A549 (cell line): ENCODE measurements around the gene IMP3. TPM values are rescaled to one million over a fixed set of nuclear protein-coding genes. Genes with fewer than 3 reads are reported as not detected.

Experiments used
- ATAC-seq, 2 experiments: fragments of 200-7000 bp in 1 of 2; fragments of >200 bp in 1 of 2; cut with Nextera tagmentation in 1 of 2; cut with Tn5 transposase in 1 of 2; 3 replicates each; pipeline versions ENCODE4 v1.8.0 to v1.9.1; 2018 to 2020; ENCODE audit warnings: mild to moderate bottlenecking in 1 of 2, moderate library complexity in 1 of 2
- CTCF ChIA-PET: fragments of 300-600 bp; sonication (Branson Sonifier 250); formaldehyde crosslinking; extraction: SDS; loops from one replicate; lab custom pipeline; 2021; ENCODE audit warnings: antibody characterized with exemption, inconsistent platforms; lab: Yijun Ruan, JAX
- POLR2A ChIA-PET: fragments of 350-600 bp; formaldehyde crosslinking; extraction: SDS; loops from one replicate; lab custom pipeline; 2021; ENCODE audit warnings: antibody characterized with exemption, inconsistent platforms; lab: Yijun Ruan, JAX
- DNase-seq, 2 experiments: peaks; one replicate each; pipeline versions ENCODE4 v3.0.0 to v3.0.0-alpha.2; 2011 to 2016; ENCODE audit warnings: low read depth in 1 of 2, low spot score in 1 of 2
- FAIRE-seq: peaks from 2 replicates; lab custom pipeline; 2011; peaks lifted over from hg19 to GRCh38; lab: Jason Lieb, UNC
- H3K27ac ChIP-seq, 2 experiments: fragments of >200 bp; sonication (Bioruptor Twin); formaldehyde crosslinking; 3 replicates each; pipeline ENCODE4 v1.5.1; 2016 to 2017
- H3K4me1 ChIP-seq: fragments of >200 bp; sonication (Bioruptor Twin); formaldehyde crosslinking; 3 replicates; pipeline ENCODE4 v1.6.1; 2016
- H3K4me2 ChIP-seq: fragments of >200 bp; sonication (Bioruptor Twin); formaldehyde crosslinking; 3 replicates; pipeline ENCODE4 v1.6.1; 2016
- H3K4me3 ChIP-seq: fragments of >200 bp; sonication (Bioruptor Twin); formaldehyde crosslinking; 3 replicates; pipeline ENCODE4 v1.5.1; 2016
- H3K9me3 ChIP-seq: fragments of >200 bp; sonication (Bioruptor Twin); formaldehyde crosslinking; 3 replicates; pipeline ENCODE4 v1.6.1; 2016
- BHLHE40 ChIP-seq: IDR thresholded peaks from 2 replicates; pipeline ENCODE4 v1.6.1; 2012; ENCODE audit warnings: low read depth, low read length, inconsistent platforms
- CEBPB ChIP-seq, 2 experiments: fragments of >200 bp in 1 of 2; sonication (Bioruptor Twin) in 1 of 2; formaldehyde crosslinking in 1 of 2; IDR thresholded peaks; 2 replicates each; pipeline ENCODE4 v1.6.1; 2012 to 2016
- CHD4 ChIP-seq: fragments of 200-600 bp; sonication (generic); IDR thresholded peaks from 2 replicates; pipeline ENCODE4 v1.6.1; 2016; ENCODE audit warnings: antibody characterized with exemption, mild to moderate bottlenecking, borderline replicate concordance
- EHF ChIP-seq: fragments of 250-450 bp; sonication (Bioruptor Pico); IDR thresholded peaks from 2 replicates; pipeline ENCODE4 v1.5.0; 2020; ENCODE audit warnings: mild to moderate bottlenecking
- EP300 ChIP-seq, 2 experiments: fragments of >200 bp; sonication (Bioruptor Twin); formaldehyde crosslinking; IDR thresholded peaks; 2 replicates in 1 of 2; 3 replicates in 1 of 2; pipeline ENCODE4 v1.6.1; 2016 to 2017
- FOSB ChIP-seq: fragments of 250-450 bp; sonication (Bioruptor Pico); IDR thresholded peaks from 2 replicates; pipeline ENCODE4 v1.5.0; 2020; ENCODE audit warnings: mild to moderate bottlenecking, moderate library complexity
- FOSL2 ChIP-seq, 2 experiments: fragments of 450-650 bp in 1 of 2; fragments of >200 bp in 1 of 2; sonication (Bioruptor Twin) in 1 of 2; formaldehyde crosslinking; IDR thresholded peaks; 2 replicates each; pipeline versions ENCODE4 v1.5.0 to v1.6.1; 2016 to 2020; ENCODE audit warnings: mild to moderate bottlenecking in 1 of 2, moderate library complexity in 1 of 2
- FOXS1 ChIP-seq: fragments of 250-450 bp; sonication (Bioruptor Pico); IDR thresholded peaks from 2 replicates; pipeline ENCODE4 v1.5.0; 2020; ENCODE audit warnings: mild to moderate bottlenecking, moderate library complexity
- GATA3 ChIP-seq: IDR thresholded peaks from 2 replicates; pipeline ENCODE4 v1.6.1; 2012; ENCODE audit warnings: borderline replicate concordance
- HDAC2 ChIP-seq: fragments of 200-600 bp; sonication (generic); IDR thresholded peaks from 2 replicates; pipeline ENCODE4 v1.6.1; 2016
- HOXA7 ChIP-seq: fragments of 250-450 bp; sonication (Bioruptor Pico); IDR thresholded peaks from 2 replicates; pipeline ENCODE4 v1.5.0; 2020; ENCODE audit warnings: mild to moderate bottlenecking, moderate library complexity
- HOXB13 ChIP-seq: fragments of 250-450 bp; sonication (Bioruptor Pico); IDR thresholded peaks from 2 replicates; pipeline ENCODE4 v1.5.0; 2020; ENCODE audit warnings: low read depth, mild to moderate bottlenecking, moderate library complexity
- HOXB5 ChIP-seq: fragments of 250-450 bp; sonication (Bioruptor Pico); IDR thresholded peaks from 2 replicates; pipeline ENCODE4 v1.5.0; 2020; ENCODE audit warnings: mild to moderate bottlenecking, moderate library complexity
- JUN ChIP-seq, 2 experiments: fragments of >200 bp; sonication (Bioruptor Twin); formaldehyde crosslinking; IDR thresholded peaks; 2 replicates in 1 of 2; 3 replicates in 1 of 2; pipeline ENCODE4 v1.6.1; 2016 to 2017
- JUNB ChIP-seq: fragments of >200 bp; sonication (Bioruptor Twin); formaldehyde crosslinking; IDR thresholded peaks from 2 replicates; pipeline ENCODE4 v1.6.1; 2016
- KDM5A ChIP-seq: fragments of 200-600 bp; sonication (generic); IDR thresholded peaks from 2 replicates; pipeline ENCODE4 v1.6.1; 2016; ENCODE audit warnings: antibody characterized with exemption, mild to moderate bottlenecking
- MAZ ChIP-seq: fragments of 150-350 bp; IDR thresholded peaks from 2 replicates; pipeline ENCODE4 v1.6.1; 2014; ENCODE audit warnings: antibody characterized with exemption, low read depth, low read length, borderline replicate concordance
- NPAS2 ChIP-seq: fragments of 250-450 bp; sonication (Bioruptor Pico); IDR thresholded peaks from 2 replicates; pipeline ENCODE4 v1.8.0; 2022; ENCODE audit warnings: mild to moderate bottlenecking, moderate library complexity, borderline replicate concordance
- PHF8 ChIP-seq: fragments of 200-600 bp; sonication (generic); IDR thresholded peaks from 2 replicates; pipeline ENCODE4 v1.6.1; 2016; ENCODE audit warnings: low read depth, mild to moderate bottlenecking, antibody characterized with exemption, moderate library complexity, borderline replicate concordance
- POLR2AphosphoS2 ChIP-seq: conservative IDR thresholded peaks from 2 replicates; pipeline ENCODE4 v1.6.1; 2012; ENCODE audit warnings: low read length, improper control_type of control experiment, inconsistent platforms
- RAD21 ChIP-seq, 2 experiments: fragments of >200 bp in 1 of 2; sonication (Bioruptor Twin) in 1 of 2; formaldehyde crosslinking in 1 of 2; IDR thresholded peaks in 1 of 2; conservative IDR thresholded peaks in 1 of 2; 2 replicates in 1 of 2; 3 replicates in 1 of 2; pipeline ENCODE4 v1.6.1; 2012 to 2018; ENCODE audit warnings: inconsistent platforms in 1 of 2
- RCOR1 ChIP-seq: fragments of 150-350 bp; IDR thresholded peaks from 2 replicates; pipeline ENCODE4 v1.6.1; 2014; ENCODE audit warnings: antibody characterized with exemption, low read length, low read depth
- SREBF2 ChIP-seq: fragments of 450-650 bp; IDR thresholded peaks from 2 replicates; pipeline ENCODE4 v1.6.1; 2014; ENCODE audit warnings: mild to moderate bottlenecking, moderate library complexity
- TFCP2L1 ChIP-seq: fragments of 250-450 bp; sonication (Bioruptor Pico); IDR thresholded peaks from 2 replicates; pipeline ENCODE4 v1.5.0; 2021; ENCODE audit warnings: mild to moderate bottlenecking
- TP53 ChIP-seq: fragments of 250-450 bp; sonication (Bioruptor Pico); IDR thresholded peaks from 2 replicates; pipeline ENCODE4 v1.5.0; 2021; ENCODE audit warnings: mild to moderate bottlenecking, moderate library complexity
- ZFP36 ChIP-seq: fragments of 450-650 bp; IDR thresholded peaks from 2 replicates; pipeline ENCODE4 v1.6.1; 2014; ENCODE audit warnings: borderline replicate concordance; ENCODE audit not compliant: partially characterized antibody
- WGBS: methylation state at CpG from one replicate; pipeline ENCODE4 v1.1.6; 2017; ENCODE audit errors: missing lambda C conversion rate; 5-methylcytosine and 5-hydroxymethylcytosine counted together
- polyA plus RNA-seq, 4 experiments: library from polyadenylated mRNA; depleted of rRNA in 3 of 4; stranded (reverse); fragments of >200 nt; fragmentation: RNase III in 1 of 4; extraction: RNeasy Plus Mini Kit Qiagen cat#74134 plus additional on column Dnase treatment in 1 of 4; gene quantifications; 2 replicates in 3 of 4; 3 replicates in 1 of 4; pipeline ENCODE4 v1.2.3, GENCODE V29; 2011 to 2017
- TF ChIP-seq, protein P1 (sequence below): fragments of 250-450 bp; sonication (Bioruptor Pico); IDR thresholded peaks from 2 replicates; pipeline ENCODE4 v1.5.0; 2020; ENCODE audit warnings: low read depth, mild to moderate bottlenecking, moderate library complexity
- TF ChIP-seq, protein P2 (sequence below): fragments of 450-650 bp; IDR thresholded peaks from 2 replicates; pipeline ENCODE4 v1.6.1; 2014; ENCODE audit warnings: antibody characterized with exemption
- TF ChIP-seq, protein P3 (sequence below): fragments of 150-350 bp; IDR thresholded peaks from 2 replicates; pipeline ENCODE4 v1.6.1; 2014; ENCODE audit warnings: low read depth, mild to moderate bottlenecking, low read length
- TF ChIP-seq, protein P4 (sequence below): fragments of >200 bp; sonication (Bioruptor Twin); formaldehyde crosslinking; IDR thresholded peaks from 3 replicates; pipeline ENCODE4 v1.5.1; 2016
- TF ChIP-seq, protein P5 (sequence below): IDR thresholded peaks from 2 replicates; pipeline ENCODE4 v1.6.1; 2012
- TF ChIP-seq, protein P6 (sequence below): IDR thresholded peaks from 2 replicates; pipeline ENCODE4 v1.6.1; 2012; ENCODE audit warnings: low read depth, borderline replicate concordance
- TF ChIP-seq, protein P7 (sequence below): IDR thresholded peaks from 2 replicates; pipeline ENCODE4 v1.6.1; 2012

The IMP3 gene
- polyA plus RNA-seq, 2 of the 4 experiments (the other 2 are of a cell fraction), result 90.0 to 94.7 TPM

DNA sequence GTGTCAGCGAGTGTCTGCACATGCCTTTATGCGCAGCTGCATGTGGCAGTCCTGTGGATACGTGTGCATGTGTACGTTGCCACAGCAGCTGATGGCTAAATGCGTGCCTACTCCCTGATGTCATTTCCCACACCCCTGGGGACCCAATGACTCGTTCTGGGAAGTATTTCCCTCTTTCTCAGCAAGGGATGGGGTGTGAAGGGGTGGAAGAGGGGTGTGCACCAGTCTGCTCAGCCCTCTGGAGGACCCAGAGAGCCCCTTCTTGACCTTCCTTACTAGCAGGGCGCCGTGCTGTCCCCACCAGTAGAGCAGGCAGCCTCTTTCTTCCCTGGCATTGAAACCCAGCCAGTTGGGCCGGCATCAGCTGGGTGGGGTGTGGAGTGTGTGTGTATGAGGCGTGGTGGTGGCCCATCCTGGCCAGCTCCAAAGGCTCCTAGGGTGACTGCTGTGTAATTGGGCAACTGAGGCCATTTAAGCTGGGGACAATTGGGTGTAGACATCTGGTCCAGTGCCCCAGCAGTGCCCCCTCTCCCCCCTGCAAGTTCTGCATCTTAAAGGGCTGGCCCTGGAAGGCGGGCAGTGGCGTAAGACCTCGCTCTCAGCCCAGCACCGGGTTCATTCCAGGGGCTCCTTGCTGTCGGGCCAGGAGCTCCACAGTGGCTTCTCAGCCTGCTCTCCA is 26.9 kb upstream of the IMP3 start:
- Histone ChIP-seq H3K4me2 (peak overlapping the region; percentile 55), H3K4me1 (peaks cover 65% of the 10 kb centered on the region), H3K4me3 (no peak overlapping the region), H3K9me3 (no peaks in the 10 kb centered on the region), H3K27ac (peak overlapping the region; percentile 70 to 83)
- DNase-seq, result peak; percentile 96 to 98
- ChIA-PET CTCF (interaction anchor here (0.8 to 23.4 kb wide), 11 partner anchors 9 to 299 kb away, joined by 3 to 394 read pairs (median 8); partner anchors contain the start of genes IMP3, PTPN9, SNUPN and SNX33), POLR2A (interaction anchor here (0.7 to 2.2 kb wide), 3 partner anchors 20 to 135 kb away, joined by 3 to 14 read pairs (median 3); partner anchors contain the start of genes IMP3 and SNX33)
- 44% methylated on average over 15 of the region's 15 CpGs for WGBS
- ATAC-seq, result peak; percentile 85
- FAIRE-seq, result peak; percentile 98
- TF ChIP-seq CEBPB (IDR thresholded peaks at IDR 0.05) (0 out of 4 replicates have a peak, but pooled peaks of 1 of the 2 experiments have one; percentile 1), HOXA7 (CRISPR knock-in tag) (no peak), SREBF2 (no peak), MAZ (no peak), GATA3 (peak; percentile 73; the same call in 1 of the 2 replicates), FOSL2 (IDR thresholded peaks at IDR 0.05) (0 out of 2 replicates have a peak, but pooled peaks have one; percentile 17), FOSL2 (CRISPR knock-in tag; IDR thresholded peaks at IDR 0.05) (peak; percentile 95), POLR2AphosphoS2 (no peak), NPAS2 (CRISPR knock-in tag) (peak; percentile 93), HOXB5 (CRISPR knock-in tag) (peak; percentile 93), KDM5A (no peak), JUNB (peak; percentile 47; the same call in 1 of the 2 replicates), TFCP2L1 (CRISPR knock-in tag) (no peak), HDAC2 (no peak), PHF8 (no peak), BHLHE40 (peak; percentile 73; the same call in 1 of the 2 replicates), EHF (CRISPR knock-in tag) (0 out of 2 replicates have a peak, but pooled peaks have one; percentile 53), FOXS1 (CRISPR knock-in tag) (peak; percentile 67; the same call in 1 of the 2 replicates), TP53 (CRISPR knock-in tag) (no peak), RAD21 (conservative IDR thresholded peaks at IDR 0.05 in 1 of 2, IDR thresholded peaks at IDR 0.05 in 1 of 2) (no peak), HOXB13 (peak; percentile 91), FOSB (CRISPR knock-in tag) (no peak), CHD4 (no peak), RCOR1 (no peak), ZFP36 (no peak), EP300 (IDR thresholded peaks at IDR 0.05) (peak; percentile 27 to 49; a peak in 3 of 5 replicates), JUN (IDR thresholded peaks at IDR 0.05) (peak in 1 of 2 experiments; percentile 55; a peak in 2 of 5 replicates)
- TF ChIP-seq, protein P1, sequence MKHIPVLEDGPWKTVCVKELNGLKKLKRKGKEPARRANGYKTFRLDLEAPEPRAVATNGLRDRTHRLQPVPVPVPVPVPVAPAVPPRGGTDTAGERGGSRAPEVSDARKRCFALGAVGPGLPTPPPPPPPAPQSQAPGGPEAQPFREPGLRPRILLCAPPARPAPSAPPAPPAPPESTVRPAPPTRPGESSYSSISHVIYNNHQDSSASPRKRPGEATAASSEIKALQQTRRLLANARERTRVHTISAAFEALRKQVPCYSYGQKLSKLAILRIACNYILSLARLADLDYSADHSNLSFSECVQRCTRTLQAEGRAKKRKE (CRISPR knock-in tag), result peak; percentile 97; the same call in 1 of the 2 replicates
- TF ChIP-seq, protein P2, sequence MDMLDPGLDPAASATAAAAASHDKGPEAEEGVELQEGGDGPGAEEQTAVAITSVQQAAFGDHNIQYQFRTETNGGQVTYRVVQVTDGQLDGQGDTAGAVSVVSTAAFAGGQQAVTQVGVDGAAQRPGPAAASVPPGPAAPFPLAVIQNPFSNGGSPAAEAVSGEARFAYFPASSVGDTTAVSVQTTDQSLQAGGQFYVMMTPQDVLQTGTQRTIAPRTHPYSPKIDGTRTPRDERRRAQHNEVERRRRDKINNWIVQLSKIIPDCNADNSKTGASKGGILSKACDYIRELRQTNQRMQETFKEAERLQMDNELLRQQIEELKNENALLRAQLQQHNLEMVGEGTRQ, result peak; percentile 46; the same call in 1 of the 2 replicates
- TF ChIP-seq, protein P3, sequence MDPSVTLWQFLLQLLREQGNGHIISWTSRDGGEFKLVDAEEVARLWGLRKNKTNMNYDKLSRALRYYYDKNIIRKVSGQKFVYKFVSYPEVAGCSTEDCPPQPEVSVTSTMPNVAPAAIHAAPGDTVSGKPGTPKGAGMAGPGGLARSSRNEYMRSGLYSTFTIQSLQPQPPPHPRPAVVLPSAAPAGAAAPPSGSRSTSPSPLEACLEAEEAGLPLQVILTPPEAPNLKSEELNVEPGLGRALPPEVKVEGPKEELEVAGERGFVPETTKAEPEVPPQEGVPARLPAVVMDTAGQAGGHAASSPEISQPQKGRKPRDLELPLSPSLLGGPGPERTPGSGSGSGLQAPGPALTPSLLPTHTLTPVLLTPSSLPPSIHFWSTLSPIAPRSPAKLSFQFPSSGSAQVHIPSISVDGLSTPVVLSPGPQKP, result no peak
- TF ChIP-seq, protein P4, sequence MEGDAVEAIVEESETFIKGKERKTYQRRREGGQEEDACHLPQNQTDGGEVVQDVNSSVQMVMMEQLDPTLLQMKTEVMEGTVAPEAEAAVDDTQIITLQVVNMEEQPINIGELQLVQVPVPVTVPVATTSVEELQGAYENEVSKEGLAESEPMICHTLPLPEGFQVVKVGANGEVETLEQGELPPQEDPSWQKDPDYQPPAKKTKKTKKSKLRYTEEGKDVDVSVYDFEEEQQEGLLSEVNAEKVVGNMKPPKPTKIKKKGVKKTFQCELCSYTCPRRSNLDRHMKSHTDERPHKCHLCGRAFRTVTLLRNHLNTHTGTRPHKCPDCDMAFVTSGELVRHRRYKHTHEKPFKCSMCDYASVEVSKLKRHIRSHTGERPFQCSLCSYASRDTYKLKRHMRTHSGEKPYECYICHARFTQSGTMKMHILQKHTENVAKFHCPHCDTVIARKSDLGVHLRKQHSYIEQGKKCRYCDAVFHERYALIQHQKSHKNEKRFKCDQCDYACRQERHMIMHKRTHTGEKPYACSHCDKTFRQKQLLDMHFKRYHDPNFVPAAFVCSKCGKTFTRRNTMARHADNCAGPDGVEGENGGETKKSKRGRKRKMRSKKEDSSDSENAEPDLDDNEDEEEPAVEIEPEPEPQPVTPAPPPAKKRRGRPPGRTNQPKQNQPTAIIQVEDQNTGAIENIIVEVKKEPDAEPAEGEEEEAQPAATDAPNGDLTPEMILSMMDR, result no peak
- TF ChIP-seq, protein P5, sequence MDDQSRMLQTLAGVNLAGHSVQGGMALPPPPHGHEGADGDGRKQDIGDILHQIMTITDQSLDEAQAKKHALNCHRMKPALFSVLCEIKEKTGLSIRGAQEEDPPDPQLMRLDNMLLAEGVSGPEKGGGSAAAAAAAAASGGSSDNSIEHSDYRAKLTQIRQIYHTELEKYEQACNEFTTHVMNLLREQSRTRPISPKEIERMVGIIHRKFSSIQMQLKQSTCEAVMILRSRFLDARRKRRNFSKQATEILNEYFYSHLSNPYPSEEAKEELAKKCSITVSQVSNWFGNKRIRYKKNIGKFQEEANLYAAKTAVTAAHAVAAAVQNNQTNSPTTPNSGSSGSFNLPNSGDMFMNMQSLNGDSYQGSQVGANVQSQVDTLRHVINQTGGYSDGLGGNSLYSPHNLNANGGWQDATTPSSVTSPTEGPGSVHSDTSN, result peak; percentile 74
- TF ChIP-seq, protein P6, sequence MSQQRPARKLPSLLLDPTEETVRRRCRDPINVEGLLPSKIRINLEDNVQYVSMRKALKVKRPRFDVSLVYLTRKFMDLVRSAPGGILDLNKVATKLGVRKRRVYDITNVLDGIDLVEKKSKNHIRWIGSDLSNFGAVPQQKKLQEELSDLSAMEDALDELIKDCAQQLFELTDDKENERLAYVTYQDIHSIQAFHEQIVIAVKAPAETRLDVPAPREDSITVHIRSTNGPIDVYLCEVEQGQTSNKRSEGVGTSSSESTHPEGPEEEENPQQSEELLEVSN, result peak; percentile 84
- TF ChIP-seq, protein P7, sequence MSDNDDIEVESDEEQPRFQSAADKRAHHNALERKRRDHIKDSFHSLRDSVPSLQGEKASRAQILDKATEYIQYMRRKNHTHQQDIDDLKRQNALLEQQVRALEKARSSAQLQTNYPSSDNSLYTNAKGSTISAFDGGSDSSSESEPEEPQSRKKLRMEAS, result peak; percentile 97
